Lower leg skin (tissue), 3 donors: ENCODE data around the gene ZFYVE28.

ENCODE experiments used
- CTCF ChIP-seq, 3 donors: fragments of 450-650 bp; IDR thresholded peaks; one replicate each; pipeline ENCODE4 v1.5.1; 2016; ENCODE audit warnings: antibody characterized with exemption in 3 of 3, mild to moderate bottlenecking in 3 of 3, moderate library complexity in 2 of 3
- POLR2A ChIP-seq, 2 donors: fragments of 450-650 bp; IDR thresholded peaks; one replicate each; pipeline ENCODE4 v1.6.1; 2016 to 2017; ENCODE audit warnings: antibody characterized with exemption in 2 of 2, mild to moderate bottlenecking in 1 of 2, moderate library complexity in 1 of 2

GRCh38 chr4:2303121-2303685 lies 115.2 kb downstream of the ZFYVE28 start:
- TF ChIP-seq CTCF (IDR thresholded peaks at IDR 0.05) (no peak), POLR2A (IDR thresholded peaks at IDR 0.05) (no peak)
